Prostate gland (tissue), 2 donors: ENCODE measurements around the gene STIL.

Experiments
- CTCF ChIP-seq, 4 experiments: fragments of 200-600 bp in 2 of 4; fragments of 450-650 bp in 2 of 4; sonication (generic) in 2 of 4; IDR thresholded peaks; 1 replicate in 3 of 4; 2 replicates in 1 of 4; pipeline ENCODE4 v1.5.1; 2016 to 2019; ENCODE audit warnings: antibody characterized with exemption in 4 of 4, mild to moderate bottlenecking in 2 of 4, moderate library complexity in 2 of 4
- POLR2A ChIP-seq: fragments of 450-650 bp; IDR thresholded peaks from one replicate; pipeline ENCODE4 v1.6.1; 2016; ENCODE audit warnings: antibody characterized with exemption, mild to moderate bottlenecking
- POLR2AphosphoS5 ChIP-seq: sonication (generic); formaldehyde crosslinking; IDR thresholded peaks from one replicate; pipeline ENCODE4 v1.6.1; 2017; ENCODE audit warnings: antibody characterized with exemption

- TF ChIP-seq CTCF (IDR thresholded peaks at IDR 0.05) (no peak), POLR2AphosphoS5 (no peak), POLR2A (no peak)
Observed at GRCh38 chr1:47330212-47330611, 16.3 kb upstream of the STIL start.
